HL-60 (cell line): ENCODE measurements around the gene NEFH.

Experiments
- DNase-seq, 2 experiments: peaks; one replicate each; pipeline ENCODE4 v3.0.0-alpha.2; 2010 to 2020; ENCODE audit warnings: low read depth in 1 of 2, low spot score in 1 of 2
- H3K27ac ChIP-seq: fragments of 250-450 bp; sonication (Bioruptor Pico); replicated peaks from 2 replicates; pipeline ENCODE4 v1.5.1; 2020; ENCODE audit warnings: mild to moderate bottlenecking, moderate library complexity
- H3K27me3 ChIP-seq: fragments of 250-450 bp; sonication (Bioruptor Pico); 2 replicates; pipeline ENCODE4 v1.5.1; 2021; ENCODE audit warnings: mild to moderate bottlenecking, moderate library complexity; ENCODE audit not compliant: insufficient read depth, poor library complexity, severe bottlenecking
- H3K4me3 ChIP-seq: replicated peaks from 2 replicates; pipeline ENCODE4 v1.5.1; 2011; ENCODE audit warnings: mild to moderate bottlenecking, control low read depth, low read length; ENCODE audit not compliant: insufficient read depth
- CTCF ChIP-seq: IDR thresholded peaks from one replicate; pipeline ENCODE4 v1.5.1; 2011; ENCODE audit warnings: low read length, control low read depth, inconsistent platforms; ENCODE audit not compliant: insufficient read depth
- GABPA ChIP-seq: IDR thresholded peaks from 2 replicates; pipeline ENCODE4 v1.6.1; 2012; ENCODE audit warnings: low read depth
- POLR2AphosphoS5 ChIP-seq: IDR thresholded peaks from 2 replicates; pipeline ENCODE4 v1.6.1; 2012; ENCODE audit warnings: low read depth
- REST ChIP-seq: IDR thresholded peaks from 2 replicates; pipeline ENCODE4 v1.6.1; 2012; ENCODE audit warnings: low read depth; ENCODE audit not compliant: insufficient replicate concordance
- SPI1 ChIP-seq: IDR thresholded peaks from 2 replicates; pipeline ENCODE4 v1.6.1; 2012; ENCODE audit warnings: low read depth, mild to moderate bottlenecking, borderline replicate concordance

The NEFH gene

GRCh38 chr22:29457730-29458129 lies 22.3 kb upstream of the NEFH start:
- Histone ChIP-seq H3K4me3 (no peak overlapping the region), H3K27ac (no peak overlapping the region), H3K27me3 (no peaks in the 10 kb centered on the region)
- no peak for DNase-seq
- TF ChIP-seq GABPA (no peak), CTCF (no peak), POLR2AphosphoS5 (no peak), REST (no peak), SPI1 (no peak)

- TF ChIP-seq SPI1 (no peak), GABPA (no peak), REST (no peak), POLR2AphosphoS5 (no peak), CTCF (no peak)
- Histone ChIP-seq H3K4me3 (no peak overlapping the region), H3K27me3 (no peaks in the 10 kb centered on the region), H3K27ac (no peak overlapping the region)
- no peak for DNase-seq
These were observed 21.5 kb upstream of the NEFH start for GRCh38 chr22:29458551-29458950.

- no peak overlapping the region for H3K4me3 ChIP-seq
- DNase-seq: no peak
- TF ChIP-seq GABPA: no peak
- TF ChIP-seq POLR2AphosphoS5: no peak
- TF ChIP-seq REST: no peak
- TF ChIP-seq CTCF: no peak
- TF ChIP-seq SPI1: no peak
- H3K27me3 ChIP-seq: no peaks in the 10 kb centered on the region
- H3K27ac ChIP-seq: no peak overlapping the region
These were observed 20.2 kb upstream of the NEFH start for GRCh38 chr22:29459773-29460172.
